SK-N-MC (cell line): Measurements from ENCODE around the gene RWDD4.

ENCODE experiments used
- EZH2 ChIP-seq: fragments of 200-600 bp; sonication (generic); IDR thresholded peaks from one replicate; pipeline ENCODE4 v1.6.1; 2017; ENCODE audit warnings: antibody characterized with exemption
- FOXP2 ChIP-seq: optimal IDR thresholded peaks from 2 replicates; pipeline ENCODE3; 2011; ENCODE audit warnings: mild to moderate bottlenecking, moderate library complexity; ENCODE audit not compliant: insufficient read depth; ENCODE audit errors: extremely low read length, control extremely low read depth
- POLR2AphosphoS5 ChIP-seq: IDR thresholded peaks from 2 replicates; pipeline ENCODE4 v1.6.1; 2012; ENCODE audit warnings: mild to moderate bottlenecking, low read depth, low read length, borderline replicate concordance

- TF ChIP-seq POLR2AphosphoS5 (no peak), FOXP2 (no peak), EZH2 (no peak)
Measured at GRCh38 chr4:183626168-183626567, 32.8 kb downstream of the RWDD4 start.
